GM20000 (cell line): ENCODE results near the gene ATXN2.

Experiments
- DNase-seq: peaks from one replicate; pipeline ENCODE4 v3.0.0; 2012; ENCODE audit warnings: low spot score
- CTCF ChIP-seq: IDR thresholded peaks from 2 replicates; pipeline ENCODE4 v1.5.1; 2012; ENCODE audit warnings: mild to moderate bottlenecking, control low read depth; ENCODE audit errors: extremely low read depth, missing control alignments

ATXN2 gene

GRCh38 chr12:111598637-111599452 lies at the start of gene ATXN2:
Gene ATXN2 (minus strand): TSS chr12:111599315. CDS start chr12:111599034, 281 bp downstream.
- TF ChIP-seq CTCF, result no peak
- DNase-seq, result peak; percentile 96

GRCh38 chr12:111645433-111645832 lies 46.3 kb upstream of the ATXN2 start:
- no peak for DNase-seq
- TF ChIP-seq CTCF, result no peak

- DNase-seq, result no peak
These were observed 44.3 kb upstream of the ATXN2 start for GRCh38 chr12:111643427-111643826.

GRCh38 chr12:111642681-111643426 lies 43.7 kb upstream of the ATXN2 start:
- TF ChIP-seq CTCF, result no peak
- DNase-seq, result no peak

More at GRCh38 chr12:111643427-111643826, 44.3 kb upstream of the ATXN2 start:
- no peak for TF ChIP-seq CTCF

- no peak for TF ChIP-seq CTCF
- DNase-seq, result no peak
These were observed 41.4 kb upstream of the ATXN2 start for GRCh38 chr12:111640506-111640905.

- no peak for TF ChIP-seq CTCF
- no peak for DNase-seq
These were observed 39.4 kb upstream of the ATXN2 start for GRCh38 chr12:111638556-111638955.
